IPS-NIHi7 (cell line): ENCODE results near the gene COLGALT1.

Experiments used
- DNase-seq: peaks from one replicate; pipeline ENCODE4 v3.0.0; 2012; ENCODE audit warnings: mixed read lengths; ENCODE audit errors: extremely low spot score

Gene COLGALT1

GRCh38 chr19:17623224-17623935, 67.9 kb downstream of the COLGALT1 start:
- no peak for DNase-seq

GRCh38 chr19:17624314-17624991, 69.0 kb downstream of the COLGALT1 start:
- DNase-seq = no peak

GRCh38 chr19:17625043-17625442, 69.6 kb downstream of the COLGALT1 start:
- no peak for DNase-seq

GRCh38 chr19:17625980-17626379, 70.5 kb downstream of the COLGALT1 start:
- DNase-seq = no peak

- no peak for DNase-seq
These were observed 71.1 kb downstream of the COLGALT1 start for GRCh38 chr19:17626456-17627015.

- DNase-seq = no peak
These were observed 71.7 kb downstream of the COLGALT1 start for GRCh38 chr19:17627161-17627560.

GRCh38 chr19:17627921-17628320, 72.5 kb downstream of the COLGALT1 start:
- no peak for DNase-seq

- no peak for DNase-seq
These were observed 74.3 kb downstream of the COLGALT1 start for GRCh38 chr19:17629760-17630159.

- no peak for DNase-seq
These were observed 77.1 kb downstream of the COLGALT1 start for GRCh38 chr19:17632577-17632976.
